Effector CD8-positive, alpha-beta T cell (primary cell): ENCODE measurements around the gene OR5F1.

Experiments used
- DNase-seq: peaks from one replicate; lab custom pipeline; 2025; lab: John Stamatoyannopoulos, UW
- total RNA-seq, 4 experiments: gene quantifications; one replicate each; lab custom pipeline; 2026; lab: John Stamatoyannopoulos, UW

OR5F1 gene
- 0 reads per million in 4 experiments for total RNA-seq

DNA sequence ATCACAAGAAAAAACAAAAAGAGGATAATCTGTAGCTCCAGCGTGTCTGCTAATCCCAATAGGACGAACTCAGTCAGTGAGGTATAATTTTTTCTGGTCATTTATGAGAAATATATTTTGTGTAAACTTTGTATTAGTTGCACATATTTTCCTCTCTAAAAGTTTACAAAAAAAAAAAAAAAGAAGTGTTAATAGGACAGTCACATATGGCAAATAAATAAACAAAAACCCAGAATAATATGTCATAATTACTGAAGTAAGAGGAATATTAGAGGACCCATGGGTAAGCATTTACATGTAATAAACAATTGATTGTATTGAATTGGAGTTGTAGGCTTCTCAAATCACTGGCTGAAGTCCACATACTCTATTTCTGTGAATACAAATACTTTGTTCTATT lies at the start of gene OR5F1:
Gene OR5F1, minus strand, starts transcription at position 101 of the 400 bp plus-strand sequence. Its CDS starts 0 bp downstream, at position 101.
- DNase-seq: no peak

GRCh38 chr11:56027354-56027753 lies 32.9 kb upstream of the OR5F1 start, which contains the start of gene OR5AS1:
Gene OR5AS1 (plus strand): TSS chr11:56027654. CDS start chr11:56030419, 2,765 bp downstream.
- DNase-seq: no peak

DNA sequence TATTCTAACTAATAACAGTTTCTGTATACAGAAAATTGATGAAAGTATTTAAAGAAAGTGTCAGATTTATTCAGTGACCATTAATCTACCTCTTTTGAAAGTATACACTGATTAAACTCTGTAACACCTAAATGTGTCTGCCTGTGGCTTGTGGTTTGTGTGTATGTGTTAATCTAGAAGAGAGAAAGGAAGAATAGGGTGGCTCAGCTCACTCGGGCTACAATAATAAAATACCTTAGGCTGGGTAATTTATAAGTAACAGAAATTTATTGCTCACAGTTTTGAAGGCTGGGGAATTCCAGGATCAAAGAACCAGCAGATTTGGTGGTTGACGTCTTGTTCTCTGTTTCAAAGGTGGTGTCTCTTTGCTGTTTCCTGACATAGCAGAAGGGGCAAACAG lies 19.4 kb upstream of the OR5F1 start:
- DNase-seq: no peak

DNA sequence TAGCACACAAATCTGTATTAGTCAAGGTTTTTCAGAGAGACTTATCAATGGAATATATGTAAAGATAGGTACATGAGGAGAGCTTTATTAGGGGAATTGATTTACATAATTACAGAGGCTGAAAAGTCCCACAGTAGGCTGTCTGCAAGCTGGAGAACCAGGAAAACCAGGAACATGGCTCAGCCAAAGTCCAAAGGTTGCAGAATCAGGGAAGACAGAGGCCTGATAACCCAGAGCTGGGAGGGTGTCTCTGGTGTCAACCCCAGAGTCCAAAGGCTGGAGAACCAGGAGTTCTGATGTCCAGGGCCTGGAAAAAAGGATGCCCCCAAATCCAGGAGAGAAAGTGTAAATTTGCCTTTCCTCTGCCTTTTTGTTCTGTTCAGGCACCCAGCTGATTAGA lies 16.3 kb upstream of the OR5F1 start:
- no peak for DNase-seq

DNA sequence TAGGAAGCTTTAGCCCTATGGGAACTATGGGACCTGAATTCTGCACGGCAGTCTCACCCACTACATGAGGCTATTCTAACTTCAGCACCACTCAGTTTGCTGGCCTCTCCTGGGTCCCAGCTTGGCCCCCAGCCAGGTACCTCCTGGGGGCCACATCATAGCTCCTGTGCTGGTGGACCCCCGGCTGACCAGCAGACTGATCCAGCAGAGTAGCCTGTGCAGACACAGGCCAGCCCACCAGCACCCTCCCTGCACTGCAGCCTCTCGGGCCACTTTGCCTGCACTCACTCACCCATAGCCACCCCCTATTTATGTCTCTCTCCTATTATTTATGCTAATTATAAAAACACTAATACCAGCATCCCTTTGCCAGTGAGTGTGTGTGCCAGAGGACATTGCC lies 23.5 kb downstream of the OR5F1 start:
- no peak for DNase-seq

- no peak for DNase-seq
Measured at GRCh38 chr11:55969845-55970244, 24.6 kb downstream of the OR5F1 start, which contains the start of gene OR10AG1. Gene OR10AG1 (minus strand): TSS chr11:55969945. CDS start chr11:55969907, 38 bp downstream.

DNA sequence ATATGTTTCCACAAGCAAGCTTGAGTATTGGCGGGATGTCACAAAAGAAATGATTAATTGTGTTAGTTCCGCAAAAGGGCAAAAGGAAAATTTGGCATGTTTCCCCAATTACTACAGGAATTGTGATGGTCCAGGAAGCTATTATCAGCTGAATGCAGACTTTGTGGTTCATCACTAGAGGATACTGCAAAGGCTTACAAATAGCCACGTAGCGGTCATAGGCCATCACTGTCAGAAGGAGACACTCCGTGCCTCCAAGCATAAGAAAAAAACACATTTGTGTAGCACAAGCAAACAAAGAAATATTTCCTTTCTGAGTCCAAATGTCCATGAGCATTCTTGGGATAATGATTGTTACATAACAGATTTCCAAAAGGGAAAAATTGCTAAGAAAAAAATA lies 26.5 kb downstream of the OR5F1 start:
- DNase-seq: no peak

GRCh38 chr11:55966391-55966790 lies 28.0 kb downstream of the OR5F1 start:
- DNase-seq: no peak

- no peak for DNase-seq
Measured at GRCh38 chr11:55956521-55956920, 37.9 kb downstream of the OR5F1 start.

DNA sequence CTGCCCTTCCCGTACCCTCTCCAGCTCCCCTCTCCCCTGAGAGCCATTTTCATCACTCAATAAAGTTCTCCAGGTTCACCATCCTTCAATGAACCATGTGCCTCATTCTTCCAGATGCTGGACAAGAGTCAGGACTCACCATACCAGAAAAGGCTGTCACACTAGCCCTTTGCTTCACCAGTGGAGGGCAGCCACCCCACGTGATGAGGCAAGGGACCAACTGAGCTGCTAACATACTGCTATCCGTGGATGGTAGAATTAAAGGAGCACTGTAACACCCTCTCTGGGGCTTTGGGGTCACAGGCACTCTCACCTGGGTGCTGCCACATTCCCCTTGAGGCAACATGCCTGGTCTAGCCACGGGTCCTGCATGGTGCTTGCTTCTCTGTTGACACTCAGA lies 45.1 kb downstream of the OR5F1 start:
- DNase-seq: no peak
